GM21529 (cell line): ENCODE measurements around the gene PCNT.

Experiments
- ATAC-seq: cut with Tn5 transposase; IDR thresholded peaks from one replicate; pipeline ENCODE4 v1.9.1; 2021; ENCODE audit not compliant: unreplicated experiment

The PCNT gene

GRCh38 chr21:46377789-46378188 is 53.8 kb downstream of the PCNT start:
- no peak for ATAC-seq

GRCh38 chr21:46379105-46379504 is 55.1 kb downstream of the PCNT start:
- no peak for ATAC-seq

GRCh38 chr21:46379691-46380090 is 55.7 kb downstream of the PCNT start:
- no peak for ATAC-seq

- no peak for ATAC-seq
Observed at GRCh38 chr21:46381541-46381940, 57.6 kb downstream of the PCNT start.

- no peak for ATAC-seq
Observed at GRCh38 chr21:46384556-46384955, 60.6 kb downstream of the PCNT start.

GRCh38 chr21:46385846-46386733 is 62.1 kb downstream of the PCNT start:
- ATAC-seq: no peak

GRCh38 chr21:46386734-46387088 is 62.8 kb downstream of the PCNT start:
- no peak for ATAC-seq

- no peak for ATAC-seq
Observed at GRCh38 chr21:46388206-46388880, 64.4 kb downstream of the PCNT start.

- no peak for ATAC-seq
Observed at GRCh38 chr21:46388896-46389295, 64.9 kb downstream of the PCNT start.

GRCh38 chr21:46390603-46391545 is 66.9 kb downstream of the PCNT start:
- no peak for ATAC-seq

- no peak for ATAC-seq
Observed at GRCh38 chr21:46391773-46392172, 67.8 kb downstream of the PCNT start.

- no peak for ATAC-seq
Observed at GRCh38 chr21:46392921-46393320, 69.0 kb downstream of the PCNT start.

GRCh38 chr21:46393451-46393940 is 69.5 kb downstream of the PCNT start:
- ATAC-seq: no peak

- no peak for ATAC-seq
Observed at GRCh38 chr21:46393941-46394594, 70.1 kb downstream of the PCNT start.

GRCh38 chr21:46394595-46395104 is 70.7 kb downstream of the PCNT start:
- ATAC-seq: no peak

- no peak for ATAC-seq
Observed at GRCh38 chr21:46397211-46397905, 73.4 kb downstream of the PCNT start.

GRCh38 chr21:46397993-46398392 is 74.0 kb downstream of the PCNT start:
- no peak for ATAC-seq

- no peak for ATAC-seq
Observed at GRCh38 chr21:46399129-46399528, 75.2 kb downstream of the PCNT start.

- no peak for ATAC-seq
Observed at GRCh38 chr21:46399686-46400085, 75.7 kb downstream of the PCNT start.
